Head of caudate nucleus (tissue), 42 donors: ENCODE measurements around the gene FDXR.
"Not testable (repeated sequence)": the region's sequence is repeated elsewhere in the genome, so short reads cannot be mapped to it uniquely, and the experiment has no call there.

Source experiments
- DNase-seq, 42 donors: peaks; one replicate each; pipeline versions ENCODE4 v3.0.0 to v3.0.0-alpha.2; 2020 to 2021; ENCODE audit warnings: mixed read lengths in 7 of 42
- intact Hi-C: fragments of 100-400 bp; cut with DNase I; formaldehyde crosslinking; loops from one replicate; pipeline ENCODE4 v1.15.0; 2022

The FDXR gene

DNA sequence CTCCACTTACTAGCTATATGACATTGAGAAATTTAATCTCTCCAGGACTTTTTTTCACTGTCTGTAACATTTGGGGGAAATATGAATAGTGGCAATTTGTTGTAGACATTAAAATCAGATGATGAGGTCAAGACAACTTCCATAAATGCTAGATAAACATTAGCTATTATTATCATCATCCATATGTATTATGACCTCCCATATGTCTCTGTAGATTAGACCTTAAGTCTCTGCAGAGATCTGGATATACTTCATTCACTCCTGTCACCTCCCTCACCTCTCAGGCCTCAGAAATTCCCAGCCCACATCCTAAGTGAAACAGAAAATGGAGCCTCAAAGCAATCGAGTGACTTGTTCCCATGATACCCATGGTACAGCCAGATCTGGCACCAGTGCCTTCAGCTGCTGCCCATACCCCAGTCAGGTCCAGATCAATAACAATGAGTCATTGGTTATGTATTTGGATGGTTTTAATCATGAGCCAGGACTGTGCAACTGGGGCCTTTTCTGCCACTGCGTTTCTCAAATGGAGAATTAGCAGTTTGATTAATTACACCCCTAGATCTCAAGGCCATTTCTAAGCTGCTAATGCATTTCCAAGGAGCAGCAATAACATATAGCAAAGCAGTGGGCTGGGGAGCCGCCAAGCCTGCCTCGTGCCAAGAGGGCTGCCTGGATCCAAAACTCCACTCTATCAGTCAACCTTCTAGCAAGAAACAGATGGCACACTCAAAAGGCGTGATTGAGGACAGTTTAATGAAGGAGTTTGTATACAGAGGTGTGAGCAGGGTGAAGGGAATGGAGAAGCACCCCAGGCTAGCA, 2.6 kb upstream of the FDXR start:
- no peak for DNase-seq
- intact Hi-C loops = no loop called here

DNA sequence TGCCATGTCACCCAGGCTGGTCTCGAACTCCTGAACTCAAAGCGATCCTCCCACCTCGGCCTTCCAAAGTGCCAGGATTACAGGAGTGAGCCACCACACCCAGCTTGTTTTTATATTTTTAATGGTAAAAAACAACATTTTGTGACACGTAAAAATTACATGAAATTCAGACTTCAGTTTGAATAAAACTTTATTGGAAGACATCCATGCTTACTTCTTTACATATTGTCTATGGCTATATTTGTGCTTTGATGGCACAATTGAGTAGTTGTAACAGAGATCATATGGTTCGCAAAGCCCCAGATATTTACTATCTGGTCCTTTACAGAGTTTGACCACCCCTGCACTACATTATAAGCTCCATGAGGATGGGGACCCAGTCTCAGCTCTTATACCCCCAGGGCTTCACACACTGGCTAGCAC, 1.8 kb upstream of the FDXR start:
- intact Hi-C loops = no loop called here
- no peak for DNase-seq

DNA sequence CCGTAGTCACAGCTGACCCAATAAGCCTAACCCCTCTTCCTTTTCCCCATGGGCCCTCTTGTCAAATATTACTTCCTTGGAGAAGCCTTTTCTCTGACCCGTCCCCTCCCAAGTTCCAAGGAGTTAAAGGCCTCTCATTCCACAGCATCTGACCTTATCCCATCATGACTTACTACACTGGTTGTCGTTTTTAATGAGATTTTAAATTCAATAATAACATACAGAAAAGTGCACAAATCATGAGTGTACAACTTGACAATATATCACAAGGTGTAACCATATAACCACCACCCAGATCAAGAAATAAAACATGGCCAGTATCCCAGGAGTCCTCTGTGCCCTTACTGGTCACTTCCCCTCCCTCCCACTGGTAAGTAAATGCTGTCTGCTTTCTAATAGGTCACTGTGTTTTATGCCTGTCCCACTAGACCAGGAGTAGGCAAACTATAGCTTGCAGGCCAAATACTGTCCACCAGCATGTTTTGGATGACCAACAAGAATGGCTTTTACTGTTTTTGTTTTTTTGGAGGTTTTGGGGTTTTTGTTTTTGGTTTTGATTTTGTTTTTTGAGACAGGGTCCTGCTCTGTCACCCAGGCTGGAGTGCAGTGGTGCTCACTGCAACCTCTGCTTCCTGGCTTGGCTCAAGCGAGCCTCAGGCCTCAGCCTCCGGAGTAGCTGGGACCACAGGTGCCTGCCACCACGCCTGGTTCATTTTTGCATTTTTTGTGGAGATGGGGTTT, 1.2 kb upstream of the FDXR start:
- no peak for DNase-seq
- intact Hi-C loops = no loop called here

GRCh38 chr17:74873037-74873873, 461 bp upstream of the FDXR start:
- peak; percentile 98 to 100 (median 99) for DNase-seq
- intact Hi-C loops = no loop called here

- DNase-seq = no peak
- intact Hi-C loops = no loop called here
Observed at GRCh38 chr17:74871356-74872076, 1.3 kb downstream of the FDXR start.

- no peak for DNase-seq
- intact Hi-C loops = no loop called here
Observed at GRCh38 chr17:74870512-74870911, 2.3 kb downstream of the FDXR start.

GRCh38 chr17:74870028-74870427, 2.8 kb downstream of the FDXR start:
- DNase-seq, intact Hi-C loops: not testable (repeated sequence)

GRCh38 chr17:74868908-74869255, 3.9 kb downstream of the FDXR start:
- intact Hi-C loops = no loop called here
- no peak for DNase-seq

- intact Hi-C loops = no loop called here
- DNase-seq = no peak
Observed at GRCh38 chr17:74868251-74868907, 4.4 kb downstream of the FDXR start.

DNA sequence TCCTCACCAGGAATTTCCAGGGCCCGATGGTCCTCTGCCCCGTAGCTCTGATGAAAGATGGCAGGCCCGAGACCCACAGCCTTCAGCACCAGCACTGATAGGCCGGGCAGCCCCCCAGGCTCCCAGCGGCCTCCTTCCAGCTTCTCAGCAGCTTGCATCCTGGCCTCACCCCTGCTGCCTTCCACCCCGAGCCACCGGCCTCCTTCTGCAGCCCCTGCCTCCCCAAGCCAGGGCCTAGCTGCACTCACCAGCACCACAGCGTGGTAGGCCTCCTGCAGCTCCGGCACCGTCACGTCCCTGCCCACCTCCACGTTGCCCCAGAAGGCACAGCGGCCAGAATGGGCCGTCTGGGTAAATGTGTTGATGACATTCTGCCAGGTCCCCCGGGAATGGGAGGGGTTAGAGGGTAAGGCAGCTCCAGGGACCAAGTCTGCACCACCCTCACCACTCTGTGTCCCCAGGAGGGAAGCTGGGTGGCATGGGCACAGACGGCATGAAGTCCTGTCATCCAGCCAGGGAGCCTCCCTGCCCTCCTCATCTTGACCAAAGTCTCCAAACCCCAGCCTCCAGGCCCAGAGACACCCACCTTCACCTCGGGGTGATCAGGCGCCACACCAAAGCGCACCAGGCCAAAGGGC, 6.5 kb downstream of the FDXR start:
- no peak for DNase-seq
- intact Hi-C loops = no loop called here

DNA sequence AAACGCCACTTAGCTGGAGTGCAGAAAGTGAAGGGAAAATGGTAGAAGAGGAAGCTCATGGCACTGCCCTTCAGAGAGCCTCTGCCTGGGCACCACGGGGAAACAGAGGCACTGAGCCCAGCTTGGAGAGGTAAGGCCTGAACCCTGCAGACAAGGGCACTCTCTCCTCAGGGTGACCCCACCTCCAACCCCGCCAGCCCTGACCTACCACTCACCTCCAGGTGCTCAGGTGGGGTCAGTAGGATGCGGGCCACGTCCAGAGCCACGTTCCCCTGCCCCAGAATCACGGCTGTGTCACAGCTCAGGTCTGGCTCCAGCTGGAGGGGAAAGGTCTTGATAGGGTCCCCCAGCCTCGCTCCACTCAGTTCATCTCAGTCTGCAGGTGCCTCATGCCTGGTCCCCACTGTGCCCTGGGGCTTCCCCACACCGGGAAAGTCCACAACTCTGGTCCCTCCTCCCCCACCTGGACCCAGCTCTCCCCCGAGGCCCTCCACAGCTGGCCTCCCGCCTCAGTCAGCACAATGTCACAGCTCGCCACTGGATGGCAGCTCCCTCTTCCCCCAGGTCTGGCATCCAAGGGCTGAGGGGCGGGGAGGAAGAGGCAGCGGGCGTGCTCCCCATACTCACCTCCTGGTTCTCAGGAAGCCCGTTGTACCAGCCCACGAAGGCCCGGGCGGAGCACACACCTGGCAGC, 7.1 kb downstream of the FDXR start:
- intact Hi-C loops = loop anchor here (2.0 kb wide), 2 partner anchors 73 to 121 kb away; no protein-coding TSS in a partner anchor
- no peak for DNase-seq

- peak; percentile 62 to 94 (median 86) for DNase-seq
- intact Hi-C loops = loop anchor here (2.0 kb wide), 2 partner anchors 72 to 120 kb away; no protein-coding TSS in a partner anchor
Observed at GRCh38 chr17:74864866-74865395, 7.9 kb downstream of the FDXR start.

GRCh38 chr17:74864297-74864865, 8.4 kb downstream of the FDXR start:
- DNase-seq = no peak
- intact Hi-C loops = loop anchor here (2.0 kb wide), 2 partner anchors 72 to 120 kb away; no protein-coding TSS in a partner anchor

DNA sequence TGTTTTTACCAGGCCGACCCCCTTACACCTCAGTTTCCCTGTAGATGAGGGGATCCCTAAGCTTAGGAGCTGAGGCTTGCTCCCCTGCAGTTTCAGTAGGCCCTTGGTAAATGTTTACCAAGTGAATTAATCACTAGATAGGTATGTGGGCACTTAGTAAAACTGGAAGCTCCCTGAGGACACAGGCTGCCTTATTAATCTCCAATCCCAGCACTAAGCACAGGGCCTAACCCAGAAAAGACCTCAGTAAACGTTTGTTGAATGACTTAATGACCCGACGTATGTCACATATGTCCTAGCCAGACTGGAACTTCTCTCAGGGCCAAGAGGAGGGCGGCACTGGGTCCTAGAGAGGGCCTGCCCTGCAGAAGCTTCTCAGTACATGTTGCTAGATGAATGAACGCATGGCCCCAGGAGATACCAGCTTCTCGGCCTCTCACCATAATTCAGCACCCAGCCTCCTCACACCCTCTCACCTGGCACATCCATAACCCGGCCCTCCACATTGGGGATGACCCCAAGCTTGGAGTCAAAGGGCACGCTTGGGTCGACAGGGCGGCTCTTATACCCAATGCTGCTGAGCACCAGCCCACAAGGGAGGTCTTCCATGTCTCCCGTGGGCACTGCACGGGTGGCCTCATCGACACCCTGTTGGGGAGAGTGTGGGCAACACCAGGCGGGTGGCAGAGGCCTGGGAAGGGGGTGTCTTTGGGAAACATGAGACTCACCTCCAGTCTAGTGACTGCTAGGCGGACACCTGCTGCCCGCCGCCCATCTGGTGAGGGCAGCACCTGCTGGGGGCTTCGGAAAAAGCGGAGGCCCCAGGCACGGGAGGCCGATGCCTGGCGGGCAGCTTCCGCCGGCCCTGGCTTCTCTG, 9.1 kb downstream of the FDXR start:
- DNase-seq = no peak
- intact Hi-C loops = loop anchor here (2.0 kb wide), 2 partner anchors 71 to 119 kb away; no protein-coding TSS in a partner anchor

DNA sequence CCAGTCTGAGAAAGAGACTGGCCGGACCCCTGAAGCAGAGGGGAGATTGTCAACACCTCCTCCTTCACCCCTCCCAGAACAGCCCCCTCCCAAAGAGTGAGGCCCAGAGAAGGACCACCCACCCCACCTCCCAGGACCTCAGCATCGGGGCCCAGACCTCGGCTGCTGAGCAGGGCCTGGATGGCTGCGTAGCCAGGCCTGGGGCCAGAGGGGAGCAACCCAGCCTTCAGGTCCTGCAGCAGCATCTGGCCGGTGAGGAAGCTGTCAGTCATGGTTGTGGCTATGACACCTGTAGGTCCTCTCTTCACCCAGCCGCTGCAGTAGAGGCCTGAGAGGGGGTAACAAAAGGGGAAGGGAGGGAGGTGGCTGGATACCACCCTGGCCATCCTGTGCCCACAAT, 9.9 kb downstream of the FDXR start:
- intact Hi-C loops = no loop called here
- DNase-seq = no peak
